SK-N-SH treated with all-trans-retinoic acid at 6 μM for 48 hours (cell line): ENCODE results near the gene CFAP45.

Source experiments
- CREB5 ChIP-seq: fragments of 250-450 bp; sonication (Bioruptor Pico); IDR thresholded peaks from 2 replicates; pipeline ENCODE4 v1.5.1; 2020; ENCODE audit warnings: low read depth, mild to moderate bottlenecking, moderate library complexity
- ESRRG ChIP-seq: fragments of 250-450 bp; sonication (Bioruptor Pico); IDR thresholded peaks from 2 replicates; pipeline ENCODE4 v1.6.1; 2021; ENCODE audit warnings: mild to moderate bottlenecking
- GLIS3 ChIP-seq: fragments of 250-450 bp; sonication (Bioruptor Pico); IDR thresholded peaks from 2 replicates; pipeline ENCODE4 v1.5.0; 2020; ENCODE audit warnings: mild to moderate bottlenecking, moderate library complexity
- ISL1 ChIP-seq: fragments of 250-450 bp; sonication (Bioruptor Pico); IDR thresholded peaks from 2 replicates; pipeline ENCODE4 v2.1.2; 2022; ENCODE audit warnings: mild to moderate bottlenecking, moderate library complexity
- PATZ1 ChIP-seq: fragments of 250-450 bp; sonication (Bioruptor Pico); IDR thresholded peaks from 2 replicates; pipeline ENCODE4 v1.8.0; 2020; ENCODE audit warnings: mild to moderate bottlenecking, moderate library complexity, borderline replicate concordance
- POU6F1 ChIP-seq: fragments of 250-450 bp; sonication (Bioruptor Pico); IDR thresholded peaks from 2 replicates; pipeline ENCODE4 v1.8.0; 2021; ENCODE audit warnings: low read depth, mild to moderate bottlenecking, moderate library complexity, borderline replicate concordance
- PPARA ChIP-seq: fragments of 250-450 bp; sonication (Bioruptor Pico); IDR thresholded peaks from 2 replicates; pipeline ENCODE4 v1.5.0; 2020; ENCODE audit warnings: mild to moderate bottlenecking, borderline replicate concordance
- ZFP3 ChIP-seq: fragments of 250-450 bp; sonication (Bioruptor Pico); IDR thresholded peaks from 2 replicates; pipeline ENCODE4 v1.5.0; 2020; ENCODE audit warnings: mild to moderate bottlenecking, moderate library complexity
- ZNF70 ChIP-seq: fragments of 450-650 bp; formaldehyde crosslinking; IDR thresholded peaks from 2 replicates; pipeline ENCODE4 v1.5.0; 2020; ENCODE audit warnings: mild to moderate bottlenecking, moderate library complexity
- ZNF8 ChIP-seq: fragments of 450-650 bp; formaldehyde crosslinking; IDR thresholded peaks from 2 replicates; pipeline ENCODE4 v1.5.0; 2020; ENCODE audit warnings: mild to moderate bottlenecking, moderate library complexity

- TF ChIP-seq ZNF70 (CRISPR knock-in tag) (no peak), CREB5 (CRISPR knock-in tag) (no peak), GLIS3 (CRISPR knock-in tag) (no peak), ISL1 (no peak), POU6F1 (CRISPR knock-in tag) (no peak), ZNF8 (CRISPR knock-in tag) (no peak), ESRRG (CRISPR knock-in tag) (no peak), PPARA (CRISPR knock-in tag) (no peak), PATZ1 (CRISPR knock-in tag) (no peak), ZFP3 (CRISPR knock-in tag) (no peak)
Observed at GRCh38 chr1:159900755-159901360, 893 bp upstream of the CFAP45 start.
